Measurements from ENCODE around the gene KLHL10. TPM values are rescaled to one million over a fixed set of nuclear protein-coding genes. Genes with fewer than 3 reads are reported as not detected.

Gene KLHL10
- total and polyA plus RNA-seq, 2 of the 13 experiments (the other 11 are each of a cell fraction or from before 2014, with no cell fraction given) = 0.04 to 0.08 TPM

DNA sequence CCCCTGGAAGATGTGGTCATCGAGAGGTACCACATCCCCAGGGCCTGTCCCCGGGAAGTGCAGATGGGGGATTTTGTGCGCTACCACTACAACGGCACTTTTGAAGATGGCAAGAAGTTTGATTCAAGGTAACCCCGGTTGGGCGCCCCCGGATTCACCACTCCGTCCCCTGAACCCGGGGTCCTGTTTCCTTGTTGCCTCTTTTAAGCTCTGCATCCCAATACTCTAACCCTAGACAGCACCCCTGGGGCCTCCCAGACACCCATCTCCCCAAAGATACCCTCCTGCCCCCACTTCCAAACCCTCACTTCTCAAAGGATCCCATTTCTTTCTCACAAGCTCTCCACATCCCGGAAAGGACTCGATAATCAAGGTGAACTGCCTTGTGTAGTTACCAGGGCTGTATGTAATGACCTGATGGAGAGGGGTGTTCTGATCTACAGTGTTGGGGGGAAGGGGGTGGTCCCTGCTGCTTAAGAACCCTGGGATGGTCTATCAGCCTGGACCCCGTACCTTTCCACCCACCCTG is 24.4 kb upstream of the KLHL10 start (continued):
- TF ChIP-seq ZNF770 (CRISPR knock-in tag; IDR thresholded peaks at IDR 0.05) (no peak), BCL6 (CRISPR knock-in tag; IDR thresholded peaks at IDR 0.05) (no peak), PATZ1 (CRISPR knock-in tag; IDR thresholded peaks at IDR 0.05) (no peak), TAF15 (IDR thresholded peaks at IDR 0.05; ENCODE audit: low read depth, low read length, poor library complexity, severe bottlenecking) (no peak), HMGXB4 (CRISPR knock-in tag; IDR thresholded peaks at IDR 0.05; ENCODE audit: borderline replicate concordance in 1 of 2, low read depth in 1 of 2) (no peak), SCMH1 (CRISPR knock-in tag; IDR thresholded peaks at IDR 0.05; ENCODE audit: borderline replicate concordance) (no peak), TP53 (CRISPR knock-in tag; conservative IDR thresholded peaks at IDR 0.05) (no peak), ZNF292 (CRISPR knock-in tag; IDR thresholded peaks at IDR 0.05; ENCODE audit: borderline replicate concordance, low read depth) (no peak), ZKSCAN8 (CRISPR knock-in tag; IDR thresholded peaks at IDR 0.05; ENCODE audit: borderline replicate concordance) (0 out of 2 replicates have a peak, but pooled peaks have one; percentile 9), ARNT (IDR thresholded peaks at IDR 0.05) (no peak), ZNF879 (CRISPR knock-in tag; IDR thresholded peaks at IDR 0.05) (no peak), JUNB (CRISPR knock-in tag; IDR thresholded peaks at IDR 0.05; ENCODE audit: borderline replicate concordance) (no peak)
- TF ChIP-seq, protein P1, sequence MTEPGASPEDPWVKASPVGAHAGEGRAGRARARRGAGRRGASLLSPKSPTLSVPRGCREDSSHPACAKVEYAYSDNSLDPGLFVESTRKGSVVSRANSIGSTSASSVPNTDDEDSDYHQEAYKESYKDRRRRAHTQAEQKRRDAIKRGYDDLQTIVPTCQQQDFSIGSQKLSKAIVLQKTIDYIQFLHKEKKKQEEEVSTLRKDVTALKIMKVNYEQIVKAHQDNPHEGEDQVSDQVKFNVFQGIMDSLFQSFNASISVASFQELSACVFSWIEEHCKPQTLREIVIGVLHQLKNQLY (CRISPR knock-in tag; IDR thresholded peaks at IDR 0.05) = peak; percentile 4; the same call in 1 of the 2 replicates
- TF ChIP-seq, protein P2, sequence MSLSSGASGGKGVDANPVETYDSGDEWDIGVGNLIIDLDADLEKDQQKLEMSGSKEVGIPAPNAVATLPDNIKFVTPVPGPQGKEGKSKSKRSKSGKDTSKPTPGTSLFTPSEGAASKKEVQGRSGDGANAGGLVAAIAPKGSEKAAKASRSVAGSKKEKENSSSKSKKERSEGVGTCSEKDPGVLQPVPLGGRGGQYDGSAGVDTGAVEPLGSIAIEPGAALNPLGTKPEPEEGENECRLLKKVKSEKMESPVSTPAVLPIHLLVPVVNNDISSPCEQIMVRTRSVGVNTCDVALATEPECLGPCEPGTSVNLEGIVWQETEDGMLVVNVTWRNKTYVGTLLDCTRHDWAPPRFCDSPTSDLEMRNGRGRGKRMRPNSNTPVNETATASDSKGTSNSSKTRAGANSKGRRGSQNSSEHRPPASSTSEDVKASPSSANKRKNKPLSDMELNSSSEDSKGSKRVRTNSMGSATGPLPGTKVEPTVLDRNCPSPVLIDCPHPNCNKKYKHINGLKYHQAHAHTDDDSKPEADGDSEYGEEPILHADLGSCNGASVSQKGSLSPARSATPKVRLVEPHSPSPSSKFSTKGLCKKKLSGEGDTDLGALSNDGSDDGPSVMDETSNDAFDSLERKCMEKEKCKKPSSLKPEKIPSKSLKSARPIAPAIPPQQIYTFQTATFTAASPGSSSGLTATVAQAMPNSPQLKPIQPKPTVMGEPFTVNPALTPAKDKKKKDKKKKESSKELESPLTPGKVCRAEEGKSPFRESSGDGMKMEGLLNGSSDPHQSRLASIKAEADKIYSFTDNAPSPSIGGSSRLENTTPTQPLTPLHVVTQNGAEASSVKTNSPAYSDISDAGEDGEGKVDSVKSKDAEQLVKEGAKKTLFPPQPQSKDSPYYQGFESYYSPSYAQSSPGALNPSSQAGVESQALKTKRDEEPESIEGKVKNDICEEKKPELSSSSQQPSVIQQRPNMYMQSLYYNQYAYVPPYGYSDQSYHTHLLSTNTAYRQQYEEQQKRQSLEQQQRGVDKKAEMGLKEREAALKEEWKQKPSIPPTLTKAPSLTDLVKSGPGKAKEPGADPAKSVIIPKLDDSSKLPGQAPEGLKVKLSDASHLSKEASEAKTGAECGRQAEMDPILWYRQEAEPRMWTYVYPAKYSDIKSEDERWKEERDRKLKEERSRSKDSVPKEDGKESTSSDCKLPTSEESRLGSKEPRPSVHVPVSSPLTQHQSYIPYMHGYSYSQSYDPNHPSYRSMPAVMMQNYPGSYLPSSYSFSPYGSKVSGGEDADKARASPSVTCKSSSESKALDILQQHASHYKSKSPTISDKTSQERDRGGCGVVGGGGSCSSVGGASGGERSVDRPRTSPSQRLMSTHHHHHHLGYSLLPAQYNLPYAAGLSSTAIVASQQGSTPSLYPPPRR (CRISPR knock-in tag; IDR thresholded peaks at IDR 0.05; ENCODE audit: borderline replicate concordance) = no peak
- TF ChIP-seq, protein P3, sequence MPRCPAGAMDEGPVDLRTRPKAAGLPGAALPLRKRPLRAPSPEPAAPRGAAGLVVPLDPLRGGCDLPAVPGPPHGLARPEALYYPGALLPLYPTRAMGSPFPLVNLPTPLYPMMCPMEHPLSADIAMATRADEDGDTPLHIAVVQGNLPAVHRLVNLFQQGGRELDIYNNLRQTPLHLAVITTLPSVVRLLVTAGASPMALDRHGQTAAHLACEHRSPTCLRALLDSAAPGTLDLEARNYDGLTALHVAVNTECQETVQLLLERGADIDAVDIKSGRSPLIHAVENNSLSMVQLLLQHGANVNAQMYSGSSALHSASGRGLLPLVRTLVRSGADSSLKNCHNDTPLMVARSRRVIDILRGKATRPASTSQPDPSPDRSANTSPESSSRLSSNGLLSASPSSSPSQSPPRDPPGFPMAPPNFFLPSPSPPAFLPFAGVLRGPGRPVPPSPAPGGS (CRISPR knock-in tag; IDR thresholded peaks at IDR 0.05) = no peak
